ENCODE measurements around the gene SCN2B.

Gene SCN2B

GRCh38 chr11:118171269-118172062 lies 5.0 kb downstream of the SCN2B start:
- peak; percentile 33 to 56 (median 44) for DNase-seq

- no peak for DNase-seq
These were observed 5.6 kb downstream of the SCN2B start for GRCh38 chr11:118170882-118171268.

- DNase-seq, result no peak
These were observed 6.2 kb downstream of the SCN2B start for GRCh38 chr11:118170231-118170630.

GRCh38 chr11:118169300-118170140 lies 6.9 kb downstream of the SCN2B start:
- DNase-seq, result no peak

- DNase-seq, result no peak
These were observed 7.7 kb downstream of the SCN2B start for GRCh38 chr11:118168751-118169150.

- DNase-seq, result no peak
These were observed 8.1 kb downstream of the SCN2B start for GRCh38 chr11:118168316-118168715.

- no peak for DNase-seq
These were observed 8.5 kb downstream of the SCN2B start for GRCh38 chr11:118167906-118168305.

GRCh38 chr11:118167253-118167652 lies 9.2 kb downstream of the SCN2B start:
- no peak for DNase-seq

- DNase-seq, result no peak
These were observed 9.8 kb downstream of the SCN2B start for GRCh38 chr11:118166641-118167040.

GRCh38 chr11:118164885-118165284 lies 11.6 kb downstream of the SCN2B start:
- DNase-seq, result no peak

- DNase-seq, result no peak
These were observed 12.9 kb downstream of the SCN2B start for GRCh38 chr11:118163494-118163893.

GRCh38 chr11:118162846-118163245 lies 13.6 kb downstream of the SCN2B start:
- no peak for DNase-seq

GRCh38 chr11:118161786-118162185 lies 14.7 kb downstream of the SCN2B start:
- DNase-seq, result no peak

- no peak for DNase-seq
These were observed 19.1 kb downstream of the SCN2B start for GRCh38 chr11:118157186-118157895.

GRCh38 chr11:118156531-118157185 lies 19.8 kb downstream of the SCN2B start:
- DNase-seq, result peak in 1 of 4 experiments; percentile 11

- DNase-seq, result no peak
These were observed 20.5 kb downstream of the SCN2B start for GRCh38 chr11:118155776-118156530.

- no peak for DNase-seq
These were observed 21.8 kb downstream of the SCN2B start for GRCh38 chr11:118154641-118155040.

GRCh38 chr11:118153976-118154375 lies 22.5 kb downstream of the SCN2B start:
- DNase-seq, result no peak

GRCh38 chr11:118153516-118153915 lies 22.9 kb downstream of the SCN2B start:
- no peak for DNase-seq

- no peak for DNase-seq
These were observed 23.6 kb downstream of the SCN2B start, which contains the start of gene SCN4B for GRCh38 chr11:118152552-118153471. Gene SCN4B (minus strand): TSS chr11:118152823. CDS start chr11:118152673, 150 bp downstream.

Measured in activated naive CD4-positive, alpha-beta T cell (primary cell).